Activated CD8-positive, alpha-beta memory T cell treated with anti-CD3 and anti-CD28 coated beads, Interleukin-2, amount 50 U/mL, for 1 hour (primary cell): ENCODE results near the gene FYB1.
"Not testable (repeated sequence)": the region's sequence is repeated elsewhere in the genome, so short reads cannot be mapped to it uniquely, and the experiment has no call there.

Source experiments
- DNase-seq: peaks from one replicate; pipeline ENCODE4 v3.0.0-alpha.2; 2020; ENCODE audit errors: extremely low read depth

FYB1 gene

GRCh38 chr5:39219437-39219836, at the start of gene FYB1:
Gene FYB1, minus strand, starts transcription at chr5:39219563. Its CDS starts 16,603 bp downstream, at chr5:39202960.
- DNase-seq = no peak

- no peak for DNase-seq
Measured at GRCh38 chr5:39267186-39267585, 47.8 kb upstream of the FYB1 start.

GRCh38 chr5:39266442-39266841, 47.1 kb upstream of the FYB1 start:
- DNase-seq = no peak

- DNase-seq = no peak
Measured at GRCh38 chr5:39264528-39264927, 45.2 kb upstream of the FYB1 start.

- no peak for DNase-seq
Measured at GRCh38 chr5:39262981-39263380, 43.6 kb upstream of the FYB1 start.

- DNase-seq = no peak
Measured at GRCh38 chr5:39260095-39260494, 40.7 kb upstream of the FYB1 start.

- no peak for DNase-seq
Measured at GRCh38 chr5:39257554-39257953, 38.2 kb upstream of the FYB1 start.

GRCh38 chr5:39256477-39257235, 37.3 kb upstream of the FYB1 start:
- no peak for DNase-seq

GRCh38 chr5:39255406-39255805, 36.0 kb upstream of the FYB1 start:
- DNase-seq = no peak

- DNase-seq = no peak
Measured at GRCh38 chr5:39254671-39255070, 35.3 kb upstream of the FYB1 start.

- no peak for DNase-seq
Measured at GRCh38 chr5:39253196-39253595, 33.8 kb upstream of the FYB1 start.

GRCh38 chr5:39249564-39250274, 30.4 kb upstream of the FYB1 start:
- DNase-seq = no peak

GRCh38 chr5:39249069-39249468, 29.7 kb upstream of the FYB1 start:
- no peak for DNase-seq

- no peak for DNase-seq
Measured at GRCh38 chr5:39240750-39241149, 21.4 kb upstream of the FYB1 start.

- no peak for DNase-seq
Measured at GRCh38 chr5:39238366-39239105, 19.2 kb upstream of the FYB1 start.

- no peak for DNase-seq
Measured at GRCh38 chr5:39236718-39237117, 17.4 kb upstream of the FYB1 start.

GRCh38 chr5:39235648-39236047, 16.3 kb upstream of the FYB1 start:
- DNase-seq = no peak

- DNase-seq = not testable (repeated sequence)
Measured at GRCh38 chr5:39234494-39234893, 15.1 kb upstream of the FYB1 start.

- no peak for DNase-seq
Measured at GRCh38 chr5:39233783-39234182, 14.4 kb upstream of the FYB1 start.

GRCh38 chr5:39231705-39232525, 12.6 kb upstream of the FYB1 start:
- DNase-seq = no peak

- DNase-seq = no peak
Measured at GRCh38 chr5:39228596-39228995, 9.2 kb upstream of the FYB1 start.

GRCh38 chr5:39226558-39226957, 7.2 kb upstream of the FYB1 start:
- no peak for DNase-seq
